GM12865 (cell line): ENCODE results near the gene OSTC.
A peak's percentile ranks its signal among the peaks of the same experiment; 100 is the strongest.

Experiments
- DNase-seq: peaks from one replicate; pipeline ENCODE4 v3.0.0; 2010; ENCODE audit warnings: low read depth
- H3K4me3 ChIP-seq: 2 replicates; pipeline ENCODE4 v1.5.1; 2011; ENCODE audit warnings: mild to moderate bottlenecking, low read depth, low read length, control low read depth
- CTCF ChIP-seq: IDR thresholded peaks from 2 replicates; pipeline ENCODE4 v1.5.1; 2011; ENCODE audit warnings: low read length, control low read depth, low read depth, inconsistent platforms; ENCODE audit not compliant: insufficient read depth; ENCODE audit errors: missing control alignments

OSTC gene

DNA sequence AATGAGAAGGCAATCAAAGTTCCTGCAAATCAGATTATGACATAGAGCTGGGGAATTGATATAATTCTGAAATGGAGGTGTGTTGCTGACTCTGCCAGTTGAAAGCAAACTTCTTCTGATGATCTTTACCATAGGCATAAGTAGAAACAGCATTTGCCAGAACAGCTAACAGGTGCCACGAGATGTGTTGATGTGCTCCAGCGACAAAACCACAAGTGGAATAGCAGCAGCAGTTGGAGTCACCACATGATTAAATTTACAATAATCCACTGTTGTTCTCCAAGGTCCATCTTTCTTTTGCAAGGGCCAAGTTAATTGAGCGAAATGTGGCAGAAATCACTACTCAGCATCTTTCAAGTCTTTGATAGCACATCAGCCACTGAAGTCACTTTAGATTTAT is 3.7 kb upstream of the OSTC start:
- no peak for TF ChIP-seq CTCF
- no peak for DNase-seq

GRCh38 chr4:108649863-108650211 is 562 bp upstream of the OSTC start:
- no peak for DNase-seq
- no peak for TF ChIP-seq CTCF

More for the DNA sequence above, 3.7 kb upstream of the OSTC start:
- H3K4me3 ChIP-seq = no peak overlapping the region

GRCh38 chr4:108651014-108651791 is 804 bp downstream of the OSTC start:
- no peak for TF ChIP-seq CTCF
- peak; percentile 44 for DNase-seq
- H3K4me3 ChIP-seq = peak overlapping the region; percentile 71

More at GRCh38 chr4:108649863-108650211, 562 bp upstream of the OSTC start:
- H3K4me3 ChIP-seq = peak overlapping the region; percentile 71

DNA sequence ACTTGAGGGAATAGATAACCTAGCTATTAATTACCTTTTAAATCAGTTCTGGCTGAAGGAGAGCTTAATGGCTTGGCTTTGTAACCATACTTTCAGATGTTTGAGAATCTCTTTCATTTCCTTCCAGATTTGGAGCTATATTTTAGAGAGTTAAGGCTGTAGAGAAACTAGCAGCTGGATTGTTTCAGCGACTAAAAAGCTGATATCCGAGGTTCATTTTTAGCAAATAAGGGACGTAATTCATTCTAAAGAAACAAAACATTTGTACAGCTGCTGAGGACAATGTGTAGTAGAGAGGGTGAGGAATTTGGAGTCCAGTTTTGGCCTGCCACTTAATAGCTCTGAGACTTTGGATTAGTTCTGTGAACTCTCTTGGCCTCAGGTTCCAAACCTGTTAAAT is 12.2 kb downstream of the OSTC start:
- H3K4me3 ChIP-seq = no peak overlapping the region
- DNase-seq = no peak
- TF ChIP-seq CTCF = no peak

DNA sequence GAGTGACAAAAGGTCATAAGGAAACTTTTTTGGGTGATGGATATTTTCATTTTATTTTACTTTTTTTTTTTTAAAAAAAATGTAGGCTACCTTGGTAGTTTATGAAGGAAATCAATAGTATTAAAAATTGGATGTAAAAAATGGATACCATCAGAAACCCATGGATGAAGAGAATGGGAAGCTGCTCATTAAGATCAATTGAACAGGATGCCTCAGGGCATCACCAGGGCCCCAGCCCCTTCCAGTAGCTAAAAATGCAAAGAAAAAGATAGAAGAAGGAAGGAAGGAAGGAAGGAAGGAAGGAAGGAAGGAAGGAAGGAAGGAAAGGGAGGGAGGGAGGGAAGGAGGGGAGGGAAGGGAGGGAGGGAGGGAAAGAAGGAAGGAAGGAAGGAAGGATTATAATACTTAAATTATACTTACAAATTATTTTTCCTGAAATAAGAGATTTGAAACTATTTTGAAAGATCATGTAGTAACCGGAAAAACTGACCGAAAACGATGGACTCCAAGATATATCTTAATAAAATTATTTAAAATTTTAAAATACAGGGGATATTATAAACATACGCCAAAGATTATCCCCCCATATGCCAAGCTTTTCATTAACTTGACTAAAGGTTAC is 24.1 kb downstream of the OSTC start:
- TF ChIP-seq CTCF = no peak
- no peak overlapping the region for H3K4me3 ChIP-seq
- no peak for DNase-seq

DNA sequence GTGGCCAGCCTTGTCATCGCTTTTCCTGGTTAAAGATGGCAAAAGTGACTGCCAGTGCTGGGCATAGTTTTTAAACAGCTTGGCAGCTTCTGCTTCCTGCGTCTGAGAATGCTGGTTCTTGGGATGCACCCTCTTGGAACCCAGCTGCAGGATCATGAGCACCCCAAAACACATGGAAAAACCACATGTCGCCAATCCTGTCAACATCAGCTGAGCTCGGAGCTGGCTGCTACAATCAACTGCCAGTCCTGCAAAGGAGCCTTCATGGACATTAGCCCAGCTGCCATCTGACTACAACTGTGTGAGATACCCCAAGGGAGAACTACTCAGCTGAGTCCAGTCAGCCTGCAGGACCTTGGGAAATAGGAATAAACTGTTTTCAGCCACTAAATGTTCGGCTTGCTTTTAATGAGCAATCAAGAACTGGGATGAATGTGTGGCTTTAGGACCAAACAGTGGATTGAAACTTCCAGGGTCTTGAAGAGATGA is 31.0 kb downstream of the OSTC start:
- H3K4me3 ChIP-seq = no peak overlapping the region
- no peak for TF ChIP-seq CTCF
- DNase-seq = no peak
